Measurements from ENCODE around the gene ING4. TPM values are rescaled to one million over a fixed set of nuclear protein-coding genes. Genes with fewer than 3 reads are reported as not detected.

ING4 gene
- total and polyA plus RNA-seq, 2 of the 4 experiments (the other 2 are of a cell fraction), result 22.0 to 47.5 TPM

- TF ChIP-seq MXI1 (IDR thresholded peaks at IDR 0.05; ENCODE audit: borderline replicate concordance, low read depth, low read length), result no peak
Observed at GRCh38 chr12:6699989-6700645, 37.2 kb upstream of the ING4 start (continued).

GRCh38 chr12:6699259-6699988 lies 36.5 kb upstream of the ING4 start:
- Histone ChIP-seq H2BK20ac (ENCODE audit: low read depth, low read length) (no peak overlapping the region), H3K27me3 (ENCODE audit: control insufficient read depth, insufficient read depth, low read length) (peaks cover 3% of the 10 kb centered on the region; the same call in 1 of the 2 replicates), H3K27ac (ENCODE audit: insufficient read depth, low read length) (peak overlapping the region; percentile 1), H3K18ac (ENCODE audit: low read depth, low read length) (peak overlapping the region; percentile 42), H3K36me3 (ENCODE audit: control insufficient read depth, insufficient read depth, low read length) (peaks cover 8% of the 10 kb centered on the region), H4K20me1 (ENCODE audit: insufficient read depth, low read length) (no peaks in the 10 kb centered on the region), H3K4me1 (ENCODE audit: control insufficient read depth, insufficient read depth, low read length) (peaks cover 4% of the 10 kb centered on the region), H3K4ac (ENCODE audit: low read depth, low read length) (peak overlapping the region; percentile 72), H3K9me1 (ENCODE audit: insufficient read depth, low read length) (no peaks in the 10 kb centered on the region), H3K4me2 (ENCODE audit: low read depth, low read length) (peak overlapping the region; percentile 91), H3K79me1 (ENCODE audit: low read depth in 1 of 2, low read length in 2 of 2) (peaks cover 10 to 17% of the 10 kb centered on the region in 2 experiments; a peak in 3 of 4 replicates), H4K91ac (ENCODE audit: insufficient read depth, low read depth, low read length) (peak overlapping the region; percentile 21; the same call in 1 of the 2 replicates), H3K9ac (ENCODE audit: low read depth, low read length) (peak overlapping the region; percentile 90), H2AFZ (replicated peaks; ENCODE audit: low read length, poor library complexity) (peak overlapping the region; percentile 82), H3K4me3 (ENCODE audit: insufficient read depth, low read depth, low read length) (peak overlapping the region; percentile 81), H3K14ac (replicated peaks; ENCODE audit: low read depth, low read length) (peak overlapping the region; percentile 82), H2BK5ac (ENCODE audit: low read depth, low read length, poor library complexity, severe bottlenecking) (no peak overlapping the region), H2AK5ac (ENCODE audit: low read depth, low read length) (peak overlapping the region; percentile 59), H3K23ac (ENCODE audit: low read depth, low read length) (peak overlapping the region; percentile 88), H4K8ac (ENCODE audit: low read depth in 2 of 2, low read length in 2 of 2) (peak overlapping the region; percentile 21 to 86; a peak in 3 of 4 replicates), H3K9me3 (ENCODE audit: control insufficient read depth, insufficient read depth, low read length) (no peaks in the 10 kb centered on the region), H4K5ac (ENCODE audit: low read depth, low read length) (peak overlapping the region; percentile 84), H2BK15ac (ENCODE audit: low read depth, low read length) (no peak overlapping the region), H2AK9ac (replicated peaks; ENCODE audit: low read depth, low read length, poor library complexity) (peak overlapping the region; percentile 88), H3K56ac (ENCODE audit: extremely low read depth, insufficient read depth, low read length) (no peak overlapping the region), H2BK120ac (ENCODE audit: low read depth, low read length) (no peak overlapping the region)
- no peak; the same call in 1 of the 2 replicates for ATAC-seq (ENCODE audit: low read depth)
- CTCF ChIA-PET, result interaction anchor here (0.6 to 1.0 kb wide), 2 partner anchors 15 to 246 kb away, joined by 3 read pairs; no protein-coding TSS in a partner anchor
- no TSS peak for BruUV-seq (replicated peaks)
- dilution Hi-C loops (cut with HindIII; ENCODE audit: low sequenced_read_pairs, unreplicated experiment) (no loop called here), in situ Hi-C loops (cut with MboI; ENCODE audit: low sequenced_read_pairs) (no loop called here), intact Hi-C loops (cut with micrococcal nuclease) (no loop called here)
- no peak for DNase-seq
- whole genome bisulfite sequencing, 2 experiments (ENCODE audit: extremely low coverage in 2 of 2, insufficient read length in 1 of 2), result 25% methylated on average over 9 of the region's 16 CpGs; no CpG with 5 or more reads in 1 of the 2 experiments
- POLR2A ChIA-PET (ENCODE audit: unreplicated experiment), result interaction anchor here (0.6 to 1.0 kb wide), 2 partner anchors 10 to 104 kb away, joined by 4 to 5 read pairs; no protein-coding TSS in a partner anchor
- TF ChIP-seq NFE2L2 (IDR thresholded peaks at IDR 0.05; ENCODE audit: low read depth, low read length) (no peak), RCOR1 (IDR thresholded peaks at IDR 0.05; ENCODE audit: insufficient replicate concordance, low read length) (no peak), FOS (IDR thresholded peaks at IDR 0.05; ENCODE audit: low read depth, low read length) (no peak), MAZ (IDR thresholded peaks at IDR 0.05; ENCODE audit: borderline replicate concordance, low read depth, low read length) (no peak), MAFK (IDR thresholded peaks at IDR 0.05; ENCODE audit: low read depth, low read length) (no peak), RFX5 (IDR thresholded peaks at IDR 0.05; ENCODE audit: low read depth, low read length) (no peak), MXI1 (IDR thresholded peaks at IDR 0.05; ENCODE audit: borderline replicate concordance, low read depth, low read length) (no peak), SMC3 (IDR thresholded peaks at IDR 0.05; ENCODE audit: low read depth, low read length) (no peak), CTCF (conservative IDR thresholded peaks at IDR 0.05; ENCODE audit: low read depth, low read length) (no peak), BHLHE40 (IDR thresholded peaks at IDR 0.05; ENCODE audit: low read depth, low read length) (no peak), CEBPB (IDR thresholded peaks at IDR 0.05; ENCODE audit: low read depth, low read length) (no peak), CHD1 (IDR thresholded peaks at IDR 0.05; ENCODE audit: low read depth, low read length) (no peak), RAD21 (IDR thresholded peaks at IDR 0.05; ENCODE audit: low read length) (no peak)
